ENCODE data around the gene DIS3L2.
"Not testable (repeated sequence)": the region's sequence is repeated elsewhere in the genome, so short reads cannot be mapped to it uniquely, and the experiment has no call there.

The DIS3L2 gene

DNA sequence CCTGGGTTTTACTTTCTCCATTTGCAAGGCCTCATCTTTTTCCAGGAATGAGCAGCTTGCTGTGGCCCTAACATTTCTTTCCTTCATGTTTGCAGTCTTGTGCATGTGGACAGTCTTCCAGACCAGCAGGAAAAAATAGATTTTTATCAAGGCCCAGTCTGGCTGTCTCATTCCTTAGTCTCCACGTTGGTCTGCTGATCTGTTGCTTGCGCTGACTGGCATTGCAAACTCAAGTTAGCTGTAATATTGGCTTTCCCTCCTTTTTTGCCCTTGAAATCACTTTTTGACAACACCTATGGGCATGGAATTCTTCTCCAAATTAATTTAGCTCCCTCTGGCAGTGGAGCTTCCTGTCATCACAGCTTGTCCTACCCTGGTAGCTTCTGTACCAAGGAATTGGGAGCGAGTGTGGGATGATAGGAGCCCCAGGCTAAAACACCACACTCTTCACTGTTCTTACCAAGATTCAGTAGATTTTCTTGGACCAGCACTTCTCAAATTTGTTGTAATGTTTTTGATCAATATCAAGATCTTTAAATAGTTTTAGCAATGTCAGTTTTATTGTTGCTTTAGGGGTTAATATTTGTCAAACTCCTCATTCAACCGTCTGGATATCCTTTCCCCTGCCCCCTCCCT, 48.2 kb downstream of the DIS3L2 start:
- no peak for DNase-seq (ENCODE audit: low spot score)

DNA sequence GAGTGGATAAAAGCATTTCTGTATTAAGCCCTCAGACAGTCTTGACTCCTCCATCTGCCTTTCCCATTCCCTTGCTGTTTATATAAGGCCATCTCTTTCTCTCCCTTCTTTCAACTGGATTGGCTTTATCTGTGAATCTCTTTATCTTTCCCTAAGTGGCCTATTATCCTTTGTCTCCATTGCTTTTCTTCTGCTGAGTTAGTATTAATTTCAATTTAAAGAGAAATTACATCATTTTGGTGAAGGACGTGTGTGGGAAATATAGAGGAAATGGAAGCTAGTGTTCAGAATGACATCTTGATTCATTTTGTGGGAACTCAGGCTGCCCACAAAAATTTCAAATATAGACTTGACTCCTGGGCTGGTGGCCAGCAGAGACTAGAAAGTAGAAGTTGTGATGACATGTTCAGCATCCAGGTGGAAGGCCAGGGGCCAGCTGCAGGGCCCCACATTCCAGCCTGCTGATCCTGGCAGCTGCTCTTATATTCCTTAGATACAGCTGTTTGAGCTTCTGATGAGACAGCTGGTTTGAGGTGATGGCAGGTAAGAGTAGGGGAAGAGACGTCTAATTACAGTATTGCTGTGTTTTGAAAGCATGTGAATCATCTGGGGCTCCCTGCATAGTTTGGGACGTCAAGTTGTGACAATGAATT, 52.3 kb downstream of the DIS3L2 start:
- DNase-seq (ENCODE audit: low spot score), result peak; percentile 95

DNA sequence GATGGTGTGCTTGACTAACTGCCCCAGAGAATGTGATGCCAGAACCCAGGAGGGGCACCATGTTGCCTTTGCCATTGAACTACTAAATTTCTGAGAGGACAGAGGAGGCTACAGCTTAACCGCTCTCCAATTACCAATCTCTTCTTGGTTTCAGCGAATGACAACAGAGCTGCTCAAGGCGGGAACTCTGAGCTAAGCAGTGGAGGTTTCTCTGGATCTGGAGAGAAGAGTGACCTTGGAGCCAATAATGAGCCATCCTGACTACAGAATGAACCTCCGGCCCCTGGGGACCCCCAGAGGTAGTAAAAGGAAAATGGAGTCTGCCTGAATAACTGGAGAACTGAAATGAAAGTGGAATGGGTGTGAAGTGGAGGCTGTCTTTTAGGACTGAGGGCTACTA, 53.2 kb downstream of the DIS3L2 start:
- no peak for DNase-seq (ENCODE audit: low spot score)

DNA sequence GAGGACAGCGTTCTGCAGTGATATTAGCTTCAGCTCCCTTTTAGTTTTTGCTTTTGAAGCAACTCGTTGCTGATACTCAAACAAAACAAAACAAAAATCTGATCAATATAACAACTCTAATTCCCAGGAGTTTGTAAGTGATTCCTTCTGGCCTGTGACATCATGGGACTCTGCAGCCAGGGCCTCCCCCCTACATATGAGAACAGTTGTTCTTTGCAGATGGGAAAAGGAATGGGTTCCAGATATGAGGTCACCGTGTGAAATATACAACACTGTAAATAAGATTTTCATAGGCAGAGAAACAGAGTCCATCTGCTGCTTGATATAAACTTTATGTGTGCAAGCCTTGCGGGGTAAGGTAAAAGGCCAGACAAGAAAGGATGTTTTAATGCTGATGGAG, 56.7 kb downstream of the DIS3L2 start:
- no peak for DNase-seq (ENCODE audit: low spot score)

DNA sequence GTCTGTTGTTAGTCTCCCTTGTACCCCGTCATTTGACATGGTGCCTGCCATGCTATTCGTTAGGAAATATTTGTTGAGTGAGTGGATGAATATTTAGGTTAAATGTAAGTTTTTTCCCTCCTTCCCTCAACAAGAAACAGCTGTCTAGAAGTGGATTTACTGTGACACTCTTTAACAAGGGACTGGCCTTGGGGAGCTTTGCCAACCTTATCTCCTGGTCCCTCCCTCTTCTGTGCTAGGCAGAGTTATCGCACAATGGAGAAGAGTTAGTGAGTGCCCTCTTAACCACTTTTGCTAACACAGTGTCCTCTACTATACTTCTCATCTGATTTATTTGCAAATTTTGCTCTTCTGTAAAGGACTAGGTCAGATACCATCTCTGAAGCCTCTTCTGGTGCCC, 61.2 kb downstream of the DIS3L2 start:
- DNase-seq (ENCODE audit: low spot score), result no peak

DNA sequence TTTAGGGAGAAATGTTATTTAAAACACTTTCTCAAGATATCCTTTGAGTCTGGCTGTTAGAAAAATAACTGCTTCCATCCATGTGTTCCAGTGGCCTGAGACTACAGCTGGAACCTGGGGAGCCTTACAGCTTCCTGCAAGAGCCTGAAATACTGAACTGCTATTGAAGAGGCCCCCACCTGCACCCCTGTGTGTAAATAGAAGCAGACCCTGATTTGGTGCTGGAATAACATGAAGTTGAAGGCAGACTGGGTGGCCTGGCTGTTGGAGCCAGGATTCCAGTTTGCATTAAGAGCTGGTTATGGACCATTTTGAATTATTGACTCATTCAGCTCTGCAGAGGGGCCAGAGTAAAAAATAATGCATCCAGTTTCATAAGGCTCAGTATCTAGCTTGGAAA, 61.9 kb downstream of the DIS3L2 start:
- DNase-seq (ENCODE audit: low spot score), result no peak

DNA sequence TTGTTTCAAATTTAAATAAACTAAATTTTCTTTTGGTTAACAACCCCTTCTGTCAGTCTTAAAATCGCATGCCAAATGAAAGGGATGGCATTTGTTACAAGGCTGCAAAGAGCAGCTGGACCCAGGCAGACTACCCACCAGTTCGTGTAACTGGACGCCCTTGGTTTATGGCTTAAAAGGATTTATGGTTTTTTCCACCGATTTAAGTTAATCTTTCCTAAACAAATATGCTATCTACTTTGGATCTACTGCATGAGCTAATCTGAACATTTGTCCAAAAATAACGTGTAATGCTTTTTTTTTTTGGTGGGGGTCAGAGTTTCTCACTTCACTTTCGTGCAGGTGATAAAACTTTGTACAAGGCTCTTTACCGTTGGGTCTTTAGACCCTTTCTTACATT, 62.9 kb downstream of the DIS3L2 start:
- no peak for DNase-seq (ENCODE audit: low spot score)

DNA sequence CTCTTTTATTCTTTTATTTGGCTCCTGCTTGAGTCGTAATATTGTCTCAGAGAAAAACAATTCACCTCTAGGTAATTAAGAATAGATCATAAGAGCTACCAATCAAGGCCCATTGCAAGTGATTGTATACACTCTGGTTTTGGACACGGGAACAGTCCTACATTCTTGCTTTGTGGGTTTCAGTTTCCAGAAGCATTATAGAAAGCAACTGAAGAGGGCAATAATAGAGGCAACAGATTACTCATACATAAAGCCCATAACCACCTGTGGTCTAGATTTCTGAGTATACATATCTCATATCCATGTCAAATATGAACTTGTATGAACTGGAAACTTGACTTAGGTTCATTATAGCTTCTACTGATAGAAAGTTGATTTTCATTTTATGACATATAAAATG, 65.4 kb downstream of the DIS3L2 start:
- DNase-seq (ENCODE audit: low spot score), result no peak

DNA sequence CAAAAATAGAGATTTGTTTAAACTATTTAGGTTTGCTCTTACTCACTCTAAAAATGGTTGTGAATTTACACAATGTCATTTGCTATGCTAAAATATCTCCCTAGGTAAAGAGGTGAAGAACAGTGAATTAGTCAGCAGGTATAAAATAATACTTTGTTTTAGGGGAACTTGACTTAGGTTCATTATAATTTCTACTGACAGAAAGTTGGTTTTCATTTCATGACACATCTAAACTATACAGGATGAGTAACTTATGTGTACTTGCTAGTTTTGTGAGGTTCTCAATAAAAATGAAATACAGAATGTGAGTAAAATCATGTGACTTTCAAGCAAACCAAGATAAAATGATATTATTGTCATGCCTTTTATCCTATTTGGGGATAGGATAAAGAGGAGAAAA, 66.0 kb downstream of the DIS3L2 start:
- DNase-seq (ENCODE audit: low spot score), result no peak

DNA sequence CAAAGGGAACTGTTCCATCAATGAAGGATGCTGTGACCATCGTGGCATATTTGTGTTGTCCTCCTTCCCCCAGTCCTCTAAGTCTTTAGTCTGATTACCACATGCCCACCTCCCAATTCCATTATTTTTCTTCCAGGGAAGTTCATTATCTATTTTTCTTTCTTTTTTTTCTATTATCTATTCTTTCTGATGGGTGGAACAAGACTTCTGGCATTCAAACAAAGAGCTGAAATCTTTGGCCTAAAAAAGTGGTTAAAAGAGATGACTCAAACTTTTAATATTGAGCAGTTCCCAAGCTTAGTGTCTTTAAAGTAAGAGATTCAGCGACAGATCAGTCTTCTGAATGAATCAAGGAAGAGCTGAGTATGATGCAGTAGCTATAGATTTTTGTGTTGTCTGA, 66.6 kb downstream of the DIS3L2 start:
- no peak for DNase-seq (ENCODE audit: low spot score)

DNA sequence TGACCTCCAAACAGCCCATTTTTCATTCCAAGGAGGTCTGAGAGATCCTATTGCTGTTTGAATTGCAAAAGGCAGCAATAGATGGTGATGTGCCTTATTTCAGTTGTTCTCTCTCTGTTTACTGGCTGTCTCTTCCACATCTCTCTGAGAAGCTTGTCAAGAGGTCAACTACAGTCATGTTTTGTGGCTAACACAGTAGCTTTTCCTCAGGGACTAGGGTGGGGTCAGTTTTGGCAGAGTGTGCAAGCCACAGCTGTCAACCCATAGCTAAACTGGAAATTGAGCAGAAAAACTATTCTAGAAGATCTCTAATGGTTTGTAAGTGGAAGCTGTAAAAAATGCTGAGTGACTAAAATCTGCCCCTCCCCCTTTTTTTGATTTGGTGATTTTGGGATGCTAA, 67.1 kb downstream of the DIS3L2 start:
- DNase-seq (ENCODE audit: low spot score), result no peak

DNA sequence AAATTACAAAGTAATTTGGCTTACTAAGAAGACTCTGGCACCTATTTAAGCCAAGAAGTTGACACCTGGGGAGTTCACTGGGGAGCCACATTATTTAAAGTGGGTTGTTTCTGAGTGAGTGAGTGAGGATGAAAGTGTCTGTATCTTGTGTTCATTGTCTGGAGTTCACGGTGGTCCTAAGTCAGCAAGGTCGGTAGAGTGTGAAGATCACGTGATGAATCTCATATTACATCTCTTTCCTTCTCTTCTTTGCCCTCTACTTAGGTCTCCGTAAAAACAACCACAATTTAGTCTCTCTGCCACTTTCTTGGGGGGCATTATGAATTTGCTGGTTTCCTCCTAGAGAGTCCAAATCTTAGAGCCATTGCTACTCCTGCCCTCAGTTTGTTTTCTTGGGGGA, 67.8 kb downstream of the DIS3L2 start:
- no peak for DNase-seq (ENCODE audit: low spot score)

DNA sequence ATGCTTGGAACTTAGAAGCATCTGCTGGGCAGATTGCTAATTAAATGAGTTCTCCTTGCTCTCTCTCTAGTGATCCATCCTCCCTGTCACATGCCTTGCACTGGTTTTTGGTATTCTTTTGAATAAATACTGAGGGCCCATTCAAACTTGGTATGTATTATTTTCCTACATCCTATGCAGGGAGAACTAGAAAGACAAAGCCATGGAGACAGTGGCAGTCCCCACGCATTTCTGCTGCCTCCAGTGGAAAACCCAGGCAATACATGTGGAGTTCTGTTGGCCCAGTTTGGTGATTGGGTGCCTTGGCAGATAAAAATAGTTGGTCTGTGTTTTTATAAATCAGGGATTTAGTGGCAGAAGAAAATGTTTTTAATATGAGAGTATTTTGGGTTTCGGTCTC, 68.7 kb downstream of the DIS3L2 start:
- no peak for DNase-seq (ENCODE audit: low spot score)

DNA sequence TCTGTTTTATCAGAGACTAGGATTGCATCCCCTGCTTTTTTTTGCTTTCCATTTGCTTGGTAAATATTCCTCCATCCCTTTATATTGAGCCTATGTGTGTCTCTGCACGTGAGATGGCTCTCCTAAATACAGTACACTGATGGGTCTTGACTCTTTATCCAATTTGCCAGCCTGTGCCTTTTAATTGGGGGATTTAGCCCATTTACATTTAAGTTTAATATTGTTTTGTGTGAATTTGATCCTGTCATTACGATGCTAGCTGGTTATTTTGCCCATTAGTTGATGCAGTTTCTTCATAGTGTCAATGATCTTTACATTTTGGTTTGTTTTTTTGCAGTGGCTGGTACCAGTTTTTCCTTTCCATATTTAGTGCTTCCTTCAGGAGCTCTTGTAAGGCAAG, 73.8 kb downstream of the DIS3L2 start:
- not testable (repeated sequence) for DNase-seq (ENCODE audit: low spot score)

DNA sequence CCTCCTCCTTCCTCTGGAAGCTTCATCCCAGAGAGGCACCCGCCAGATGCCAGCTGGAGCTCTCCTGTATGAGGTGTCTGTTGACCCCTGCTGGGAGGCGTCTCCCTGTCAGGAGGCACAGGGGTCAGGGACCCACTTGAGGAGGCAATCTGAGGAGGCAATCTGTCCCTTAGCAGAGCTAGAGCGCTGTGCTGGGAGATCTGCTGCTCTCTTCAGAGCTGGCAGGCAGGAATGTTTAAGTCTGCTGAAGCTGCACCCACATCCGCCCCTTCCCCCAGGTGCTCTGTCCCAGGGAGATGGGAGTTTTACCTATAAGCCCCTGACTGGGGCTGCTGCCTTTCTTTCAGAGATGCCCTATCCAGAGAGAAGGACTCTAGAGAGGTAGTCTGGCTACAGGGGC, 75.4 kb downstream of the DIS3L2 start:
- not testable (repeated sequence) for DNase-seq (ENCODE audit: low spot score)

DNA sequence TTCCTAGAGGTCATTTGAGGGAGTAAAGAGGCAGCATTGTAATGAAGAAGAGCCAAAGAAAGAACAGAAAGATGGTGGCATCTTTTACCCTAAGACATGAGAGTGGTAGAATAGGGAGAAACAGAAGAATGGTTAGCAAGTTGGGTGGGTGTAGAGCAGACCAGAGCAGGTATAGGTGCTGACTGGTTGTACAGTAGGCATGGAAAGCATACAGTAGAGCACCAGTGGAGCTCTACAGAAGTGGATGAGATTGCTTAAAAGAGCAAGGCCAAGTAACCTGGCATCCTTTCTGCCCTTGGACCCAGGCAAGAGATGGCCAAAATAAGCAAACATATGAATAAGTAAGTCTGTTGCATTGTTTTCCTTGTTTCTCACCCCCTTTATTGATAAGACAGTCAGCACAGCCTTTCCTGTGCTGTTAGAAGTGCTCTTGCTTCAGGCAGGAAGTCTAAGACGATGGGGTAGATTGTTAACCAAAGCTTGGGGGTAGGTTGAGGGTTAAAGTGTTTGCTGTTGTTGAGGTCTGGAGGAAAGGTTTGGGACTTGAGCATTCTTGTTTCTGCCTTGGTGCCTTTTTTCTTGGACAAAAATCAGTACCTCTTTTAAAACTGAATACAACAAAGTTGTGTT, 76.9 kb downstream of the DIS3L2 start:
- DNase-seq (ENCODE audit: low spot score), result no peak

DNA sequence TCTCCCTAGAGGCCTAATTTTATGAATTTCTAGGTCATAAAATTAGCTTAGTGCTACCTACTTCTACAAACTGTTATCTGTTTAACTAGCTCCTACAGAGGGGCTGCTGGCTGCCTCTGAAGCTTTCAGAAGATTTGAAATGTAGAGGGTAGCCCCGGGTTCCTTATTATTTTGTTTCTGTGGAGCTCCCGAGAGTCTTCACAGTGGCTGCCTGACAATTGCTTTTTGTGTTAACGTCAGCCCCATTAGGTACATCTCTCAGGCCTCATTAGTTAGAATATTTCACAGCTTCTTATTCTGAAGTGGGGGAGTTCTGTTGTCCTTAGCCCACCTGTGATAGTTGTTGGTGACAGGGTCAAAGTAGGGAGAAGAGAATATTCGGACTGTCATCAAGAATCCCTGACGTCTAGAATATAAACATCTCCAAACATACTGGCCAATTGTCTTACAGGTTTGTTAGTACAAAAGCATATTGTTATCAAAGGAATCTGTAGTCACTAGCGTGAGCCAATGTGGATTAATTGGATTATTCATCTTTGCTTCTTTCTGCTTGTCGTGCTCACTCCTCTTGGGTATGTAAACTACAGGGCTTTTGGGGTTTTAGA, 77.5 kb downstream of the DIS3L2 start:
- no peak for DNase-seq (ENCODE audit: low spot score)

DNA sequence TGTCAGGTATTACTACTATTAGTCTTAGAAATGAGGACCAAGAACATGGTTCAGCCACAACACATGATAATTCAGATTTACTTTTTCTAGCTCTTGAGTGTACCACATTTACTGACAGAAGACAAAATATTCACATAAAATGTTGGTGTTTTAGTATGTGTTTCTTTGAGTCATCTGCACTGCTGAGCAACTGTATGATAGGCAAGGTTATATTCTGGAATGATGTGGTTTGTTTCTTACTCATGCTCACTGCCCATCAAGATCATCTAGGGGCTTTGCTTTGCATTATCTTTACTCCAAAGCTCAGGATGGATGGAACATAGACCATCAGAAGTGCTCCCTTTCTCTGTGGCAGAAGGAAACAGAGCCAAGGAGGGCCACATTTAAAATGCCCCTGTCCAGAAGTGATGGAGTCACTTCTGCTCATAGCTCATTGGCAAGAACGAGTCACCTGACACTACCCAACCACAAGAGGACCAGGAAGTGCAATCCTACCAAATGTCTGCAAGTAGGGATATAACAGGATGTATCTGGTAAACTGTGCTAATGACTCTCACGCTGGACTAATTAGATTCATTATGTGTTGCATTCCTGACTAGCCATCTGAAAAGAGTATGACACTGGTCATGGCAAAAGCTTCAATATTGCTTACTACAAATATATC, 81.5 kb downstream of the DIS3L2 start:
- DNase-seq (ENCODE audit: low spot score), result peak; percentile 66

DNA sequence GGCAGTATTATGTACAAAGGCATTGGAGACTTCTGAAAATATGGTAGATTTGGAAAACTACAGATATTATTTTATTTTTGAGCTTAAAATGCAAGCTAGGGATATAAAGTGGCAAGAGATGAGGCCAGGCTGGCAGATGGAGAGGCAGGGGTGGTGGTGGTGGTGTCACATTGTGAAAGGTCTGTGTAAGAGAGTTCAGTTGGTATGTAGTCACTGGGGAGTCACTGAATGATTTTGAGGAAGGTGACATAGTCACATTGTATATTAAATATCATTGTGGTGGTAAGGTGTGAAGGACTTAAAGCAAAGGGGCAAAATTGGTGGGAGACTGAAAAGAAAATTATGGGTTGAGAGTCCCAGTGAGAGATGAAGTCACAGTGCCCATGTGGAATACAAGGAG, 82.5 kb downstream of the DIS3L2 start:
- no peak for DNase-seq (ENCODE audit: low spot score)

DNA sequence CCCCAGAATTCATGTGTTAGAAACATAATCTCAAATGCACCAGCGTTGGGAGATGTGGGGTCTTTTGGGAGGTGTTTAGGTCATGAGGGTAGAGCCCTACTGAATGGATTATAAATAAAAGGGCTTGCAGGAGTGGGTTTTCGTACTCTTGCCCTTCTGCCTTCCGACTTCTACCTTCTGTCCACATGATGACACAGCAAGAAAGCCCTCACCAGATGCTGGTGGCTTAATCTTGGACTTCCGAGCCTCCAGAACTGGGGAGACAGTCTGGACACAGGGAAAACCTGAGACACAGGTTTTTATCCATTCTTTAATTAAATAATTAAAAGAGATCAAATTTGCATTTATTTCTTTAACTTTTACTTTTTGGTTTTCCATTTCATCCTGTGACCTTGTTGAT, 87.8 kb downstream of the DIS3L2 start:
- no peak for DNase-seq (ENCODE audit: low spot score)

DNA sequence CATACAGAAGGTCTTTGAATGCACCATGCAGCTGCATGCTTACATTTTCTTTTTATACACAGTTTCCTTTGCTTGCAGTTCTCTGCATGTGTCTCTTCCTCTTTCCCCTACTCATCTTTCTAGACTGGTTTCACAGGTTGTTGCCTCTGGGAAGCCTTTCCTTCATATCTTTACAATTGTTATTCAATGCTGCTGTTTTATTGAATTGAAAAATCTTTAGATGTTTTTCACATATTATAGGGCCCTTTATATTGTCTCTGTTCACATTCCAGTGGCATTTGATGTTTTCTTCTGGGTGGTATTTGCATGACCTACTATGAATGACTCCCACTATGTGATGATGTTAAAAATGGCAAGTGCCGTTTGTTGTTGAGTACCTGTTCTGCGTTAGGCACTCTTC, 91.1 kb downstream of the DIS3L2 start:
- no peak for DNase-seq (ENCODE audit: low spot score)

DNA sequence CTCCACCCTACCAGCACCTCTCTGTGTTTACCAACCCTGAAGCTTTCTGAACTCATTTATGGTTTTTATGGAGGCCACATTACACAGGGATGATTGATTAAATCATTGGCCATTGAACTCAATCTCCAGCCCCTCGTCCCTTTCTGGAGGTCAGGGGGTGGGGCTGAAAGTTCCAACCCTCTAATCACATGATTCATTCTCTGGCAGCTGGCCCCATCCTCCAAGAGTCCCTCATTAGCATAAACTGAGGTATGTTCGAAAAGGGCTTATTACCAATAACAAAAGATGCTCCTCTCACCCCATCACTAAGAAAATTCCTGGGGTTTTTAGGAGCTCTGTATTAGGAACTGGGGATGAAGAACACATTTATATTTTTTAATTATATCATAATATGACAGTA, 92.3 kb downstream of the DIS3L2 start:
- no peak for DNase-seq (ENCODE audit: low spot score)
